CD14-positive monocyte (primary cell): ENCODE data around the gene PFN3. TPM values are rescaled to one million over a fixed set of nuclear protein-coding genes. Genes with fewer than 3 reads are reported as not detected.
"Not testable (repeated sequence)": the region's sequence is repeated elsewhere in the genome, so short reads cannot be mapped to it uniquely, and the experiment has no call there.

Experiments
- DNase-seq, 3 donors: peaks; one replicate each; pipeline ENCODE4 v3.0.0-alpha.2; 2011 to 2022
- H2AFZ ChIP-seq: 2 replicates; pipeline ENCODE4 v1.6.0; 2012; ENCODE audit warnings: mild to moderate bottlenecking, low read depth, low read length, inconsistent platforms; ENCODE audit not compliant: insufficient read depth, poor library complexity, severe bottlenecking
- H3K27ac ChIP-seq, 2 donors: 1 replicate in 1 of 2; 2 replicates in 1 of 2; pipeline ENCODE4 v1.5.1; 2012 to 2013; ENCODE audit warnings: low read length in 2 of 2, control low read depth in 1 of 2, inconsistent platforms in 1 of 2, low read depth in 1 of 2, mild to moderate bottlenecking in 1 of 2
- H3K27me3 ChIP-seq, 2 donors: one replicate each; pipeline versions ENCODE4 v1.6.0 to v1.6.1; 2011 to 2013; ENCODE audit warnings: low read length in 2 of 2; ENCODE audit not compliant: control insufficient read depth in 2 of 2, insufficient read depth in 2 of 2
- H3K36me3 ChIP-seq, 2 donors: replicated peaks in 1 of 2; 1 replicate in 1 of 2; 2 replicates in 1 of 2; pipeline versions ENCODE4 v1.5.1 to v1.6.1; 2012 to 2013; ENCODE audit warnings: low read length in 2 of 2, control low read depth in 1 of 2, inconsistent platforms in 1 of 2, mild to moderate bottlenecking in 1 of 2; ENCODE audit not compliant: insufficient read depth in 2 of 2, control insufficient read depth in 1 of 2
- H3K4me1 ChIP-seq, 2 donors: 1 replicate in 1 of 2; 2 replicates in 1 of 2; pipeline versions ENCODE4 v1.5.1 to v1.6.1; 2012 to 2013; ENCODE audit warnings: low read length in 2 of 2, control low read depth in 1 of 2, inconsistent platforms in 1 of 2, mild to moderate bottlenecking in 1 of 2, moderate library complexity in 1 of 2; ENCODE audit not compliant: insufficient read depth in 2 of 2, control insufficient read depth in 1 of 2
- H3K4me2 ChIP-seq: replicated peaks from 2 replicates; pipeline ENCODE3; 2012; ENCODE audit warnings: low read length, moderate library complexity, mild to moderate bottlenecking; ENCODE audit not compliant: poor library complexity, severe bottlenecking; ENCODE audit errors: extremely low read depth
- H3K4me3 ChIP-seq, 3 experiments: fragments of 200-600 bp in 1 of 3; sonication (generic) in 1 of 3; replicated peaks in 1 of 3; 1 replicate in 2 of 3; 2 replicates in 1 of 3; pipeline ENCODE4 v1.5.1; 2011 to 2013; ENCODE audit warnings: low read length in 3 of 3, mild to moderate bottlenecking in 3 of 3, control low read depth in 2 of 3, low read depth in 2 of 3, inconsistent platforms in 1 of 3, moderate library complexity in 1 of 3
- H3K79me2 ChIP-seq: 2 replicates; pipeline ENCODE4 v1.6.0; 2012; ENCODE audit warnings: mild to moderate bottlenecking, control low read depth, inconsistent platforms, low read length, moderate library complexity; ENCODE audit not compliant: insufficient read depth
- H3K9ac ChIP-seq: 2 replicates; pipeline ENCODE4 v1.6.0; 2017; ENCODE audit warnings: low read length, mild to moderate bottlenecking; ENCODE audit not compliant: insufficient read depth, poor library complexity, severe bottlenecking
- H3K9me3 ChIP-seq, 2 donors: replicated peaks in 1 of 2; 1 replicate in 1 of 2; 2 replicates in 1 of 2; pipeline versions ENCODE4 v1.5.1 to v1.6.1; 2012 to 2013; ENCODE audit warnings: low read length in 2 of 2, control low read depth in 1 of 2; ENCODE audit not compliant: control insufficient read depth in 1 of 2, insufficient read depth in 1 of 2
- H4K20me1 ChIP-seq: 2 replicates; pipeline ENCODE4 v1.6.0; 2012; ENCODE audit warnings: mild to moderate bottlenecking, low read length, control low read depth, moderate library complexity; ENCODE audit not compliant: insufficient read depth
- H3K27ac Mint-ChIP-seq, 7 donors: one replicate each; pipeline ENCODE4 v1.8.0; 2020; ENCODE audit warnings: mild to moderate bottlenecking in 7 of 7, mixed read lengths in 7 of 7, moderate library complexity in 6 of 7, inconsistent platforms in 2 of 7
- H3K27me3 Mint-ChIP-seq, 3 donors: one replicate each; pipeline ENCODE4 v1.8.0; 2021 to 2022; ENCODE audit warnings: low read depth in 3 of 3, mild to moderate bottlenecking in 3 of 3, mixed read lengths in 3 of 3, moderate library complexity in 3 of 3, inconsistent platforms in 1 of 3
- H3K36me3 Mint-ChIP-seq, 2 donors: one replicate each; pipeline ENCODE4 v1.8.0; 2020; ENCODE audit warnings: mixed read lengths in 2 of 2, inconsistent platforms in 1 of 2, mild to moderate bottlenecking in 1 of 2
- H3K4me1 Mint-ChIP-seq: one replicate; pipeline ENCODE4 v1.8.0; 2020; ENCODE audit warnings: mild to moderate bottlenecking, mixed read lengths
- H3K4me3 Mint-ChIP-seq, 2 donors: one replicate each; pipeline ENCODE4 v1.8.0; 2020; ENCODE audit warnings: mild to moderate bottlenecking in 2 of 2, mixed read lengths in 2 of 2, moderate library complexity in 1 of 2
- H3K9me3 Mint-ChIP-seq, 7 donors: one replicate each; pipeline ENCODE4 v1.8.0; 2020 to 2022; ENCODE audit warnings: mixed read lengths in 7 of 7, mild to moderate bottlenecking in 6 of 7, moderate library complexity in 6 of 7, inconsistent platforms in 2 of 7
- WGBS: methylation state at CpG from one replicate; pipeline ENCODE4 v1.1.5; 2013; ENCODE audit warnings: missing lambda C conversion rate; ENCODE audit not compliant: insufficient coverage; 5-methylcytosine and 5-hydroxymethylcytosine counted together
- intact Hi-C, 2 donors: fragments of 100-400 bp; cut with micrococcal nuclease; formaldehyde crosslinking; loops; one replicate each; pipeline versions ENCODE4 v1.15.0 to v1.15.1; 2023
- polyA plus RNA-seq, 3 donors: library from polyadenylated mRNA; depleted of rRNA in 1 of 3; unstranded in 2 of 3; stranded (reverse) in 1 of 3; fragments of 300-500 nt in 2 of 3; fragments of >200 nt in 1 of 3; fragmentation: Illumina TruSeq in 2 of 3; gene quantifications; 1 replicate in 2 of 3; 2 replicates in 1 of 3; pipeline ENCODE4 v1.2.3, GENCODE V29; 2012 to 2021
- TF ChIP-seq, protein P1 (sequence below): fragments of 200-600 bp; IDR thresholded peaks from one replicate; pipeline ENCODE4 v1.8.0; 2022; ENCODE audit warnings: antibody characterized with exemption, mild to moderate bottlenecking

Gene PFN3
- polyA plus RNA-seq, 3 donors: not detected

GRCh38 chr5:177361418-177362291, 38.8 kb downstream of the PFN3 start:
- Histone ChIP-seq H3K79me2 (peaks cover 85% of the 10 kb centered on the region), H3K4me1 (peaks cover 73 to 87% of the 10 kb centered on the region in 2 donors), H3K9me3 (no peaks in the 10 kb centered on the region), H2AFZ (no peak overlapping the region), H3K27me3 (no peaks in the 10 kb centered on the region), H3K9ac (peak overlapping the region; percentile 55), H3K4me3 (peak overlapping the region in 2 of 3 experiments; percentile 1 to 76), H3K4me2 (peak overlapping the region; percentile 81), H3K36me3 (peaks cover 18 to 30% of the 10 kb centered on the region in 2 donors), H4K20me1 (peaks cover 84% of the 10 kb centered on the region), H3K27ac (peak overlapping the region; percentile 67 to 86)
- WGBS: 5% methylated on average over 5 of the region's 6 CpGs
- Mint-ChIP-seq H3K36me3 (peaks cover 21 to 41% of the 10 kb centered on the region in 2 donors), H3K27ac (peak overlapping the region; percentile 82 to 94 (median 89)), H3K4me3 (peak overlapping the region; percentile 76 to 87), H3K27me3 (peaks cover 0 to 5% (median 2%) of the 10 kb centered on the region in 3 donors), H3K4me1 (peaks cover 81% of the 10 kb centered on the region), H3K9me3 (peaks cover 0 to 2% (median 0%) of the 10 kb centered on the region in 7 donors)
- TF ChIP-seq, protein P1, sequence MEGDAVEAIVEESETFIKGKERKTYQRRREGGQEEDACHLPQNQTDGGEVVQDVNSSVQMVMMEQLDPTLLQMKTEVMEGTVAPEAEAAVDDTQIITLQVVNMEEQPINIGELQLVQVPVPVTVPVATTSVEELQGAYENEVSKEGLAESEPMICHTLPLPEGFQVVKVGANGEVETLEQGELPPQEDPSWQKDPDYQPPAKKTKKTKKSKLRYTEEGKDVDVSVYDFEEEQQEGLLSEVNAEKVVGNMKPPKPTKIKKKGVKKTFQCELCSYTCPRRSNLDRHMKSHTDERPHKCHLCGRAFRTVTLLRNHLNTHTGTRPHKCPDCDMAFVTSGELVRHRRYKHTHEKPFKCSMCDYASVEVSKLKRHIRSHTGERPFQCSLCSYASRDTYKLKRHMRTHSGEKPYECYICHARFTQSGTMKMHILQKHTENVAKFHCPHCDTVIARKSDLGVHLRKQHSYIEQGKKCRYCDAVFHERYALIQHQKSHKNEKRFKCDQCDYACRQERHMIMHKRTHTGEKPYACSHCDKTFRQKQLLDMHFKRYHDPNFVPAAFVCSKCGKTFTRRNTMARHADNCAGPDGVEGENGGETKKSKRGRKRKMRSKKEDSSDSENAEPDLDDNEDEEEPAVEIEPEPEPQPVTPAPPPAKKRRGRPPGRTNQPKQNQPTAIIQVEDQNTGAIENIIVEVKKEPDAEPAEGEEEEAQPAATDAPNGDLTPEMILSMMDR: no peak
- DNase-seq: peak; percentile 77 to 83 (median 81)
- intact Hi-C loops: no loop called here

DNA sequence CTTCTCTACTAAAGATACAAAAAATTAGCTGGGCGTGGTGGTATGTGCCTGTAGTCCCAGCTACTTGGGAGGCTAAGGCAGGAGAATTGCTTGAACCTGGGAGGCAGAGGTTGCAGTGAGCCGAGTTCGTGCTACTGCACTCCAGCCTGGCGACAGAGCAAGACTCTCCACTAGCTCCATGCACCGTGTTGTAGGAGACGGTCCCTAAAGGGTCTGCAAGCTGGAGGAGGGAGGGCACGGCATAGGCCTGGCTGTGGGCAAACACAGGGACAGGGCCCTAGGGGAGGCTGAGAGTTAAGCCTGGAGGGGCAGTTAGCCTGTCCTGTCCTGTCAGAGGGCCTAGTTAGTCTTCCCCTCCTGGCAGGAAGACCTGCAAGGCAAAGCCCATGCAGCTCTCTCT, 39.7 kb downstream of the PFN3 start:
- 100% methylated on average over 6 of the region's 7 CpGs for WGBS
- peaks cover 75% of the 10 kb centered on the region for H4K20me1 ChIP-seq
- H3K4me1 ChIP-seq: peaks cover 82 to 90% of the 10 kb centered on the region in 2 donors
- H3K36me3 ChIP-seq: peaks cover 11 to 21% of the 10 kb centered on the region in 2 donors
- peak overlapping the region; percentile 44 for H3K9ac ChIP-seq
- H3K4me3 ChIP-seq: peak overlapping the region in 1 of 3 experiments; percentile 76
- intact Hi-C loops, H3K9me3 ChIP-seq, H3K27me3 Mint-ChIP-seq, H2AFZ ChIP-seq, DNase-seq, H3K27me3 ChIP-seq, H3K9me3 Mint-ChIP-seq: not testable (repeated sequence)
- Mint-ChIP-seq H3K36me3 (peaks cover 16 to 38% of the 10 kb centered on the region in 2 donors), H3K4me3 (peak overlapping the region in 1 of 2 donors; percentile 11), H3K4me1 (peaks cover 84% of the 10 kb centered on the region), H3K27ac (peak overlapping the region; percentile 54 to 94 (median 86))
- H3K4me2 ChIP-seq: peak overlapping the region; percentile 81
- peaks cover 79% of the 10 kb centered on the region for H3K79me2 ChIP-seq
- peak overlapping the region; percentile 67 to 86 for H3K27ac ChIP-seq
